ENCODE measurements around the gene SDK1. TPM values are rescaled to one million over a fixed set of nuclear protein-coding genes. Genes with fewer than 3 reads are reported as not detected.

The SDK1 gene
- total RNA-seq, 1 experiment from 2014 or later = 1.7 TPM

- no peak for DNase-seq (ENCODE audit: extremely low read depth, low read depth)
These were observed 968.0 kb downstream of the SDK1 start for GRCh38 chr7:4269086-4269485.

DNA sequence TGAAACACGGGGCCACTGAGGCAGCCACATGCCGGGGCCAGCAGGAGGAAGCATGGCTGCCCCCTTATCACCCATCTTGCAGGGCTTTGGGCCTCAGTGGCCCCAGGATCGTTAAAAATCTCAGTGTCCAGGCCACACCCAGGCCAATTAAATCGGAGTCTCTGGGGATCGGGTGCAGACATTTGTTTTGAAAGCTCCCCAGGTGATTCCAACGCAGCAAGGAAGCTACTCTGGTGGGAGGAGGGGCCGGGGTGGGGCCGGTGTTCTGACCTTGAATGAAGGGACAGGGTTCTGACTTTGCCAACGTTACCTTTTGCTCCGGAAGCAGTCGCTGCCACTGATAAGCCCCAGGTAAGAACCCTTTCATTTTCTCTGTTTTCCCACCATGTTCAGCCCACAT lies 968.7 kb downstream of the SDK1 start:
- no peak for DNase-seq (ENCODE audit: extremely low read depth, low read depth)

DNA sequence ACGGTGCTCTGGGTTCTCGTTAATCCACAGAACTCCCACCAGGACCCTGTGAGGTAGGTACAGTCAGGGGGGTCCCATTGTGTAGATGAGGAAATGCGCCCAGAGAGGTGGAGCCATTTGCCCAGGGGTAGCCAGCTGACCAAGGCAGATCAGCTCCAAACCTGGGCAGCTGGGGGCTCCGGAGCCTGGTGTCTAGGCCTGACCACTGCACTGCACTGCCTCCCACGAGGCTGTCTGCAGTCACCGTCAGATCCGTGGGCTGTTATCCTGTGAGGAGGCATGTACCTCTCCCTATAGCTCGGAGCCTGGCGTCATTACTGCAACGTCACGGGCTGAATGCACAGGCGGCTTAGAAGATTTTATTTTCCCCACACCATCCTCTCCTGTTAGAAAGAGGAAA lies 969.2 kb downstream of the SDK1 start:
- no peak for DNase-seq (ENCODE audit: extremely low read depth, low read depth)

DNA sequence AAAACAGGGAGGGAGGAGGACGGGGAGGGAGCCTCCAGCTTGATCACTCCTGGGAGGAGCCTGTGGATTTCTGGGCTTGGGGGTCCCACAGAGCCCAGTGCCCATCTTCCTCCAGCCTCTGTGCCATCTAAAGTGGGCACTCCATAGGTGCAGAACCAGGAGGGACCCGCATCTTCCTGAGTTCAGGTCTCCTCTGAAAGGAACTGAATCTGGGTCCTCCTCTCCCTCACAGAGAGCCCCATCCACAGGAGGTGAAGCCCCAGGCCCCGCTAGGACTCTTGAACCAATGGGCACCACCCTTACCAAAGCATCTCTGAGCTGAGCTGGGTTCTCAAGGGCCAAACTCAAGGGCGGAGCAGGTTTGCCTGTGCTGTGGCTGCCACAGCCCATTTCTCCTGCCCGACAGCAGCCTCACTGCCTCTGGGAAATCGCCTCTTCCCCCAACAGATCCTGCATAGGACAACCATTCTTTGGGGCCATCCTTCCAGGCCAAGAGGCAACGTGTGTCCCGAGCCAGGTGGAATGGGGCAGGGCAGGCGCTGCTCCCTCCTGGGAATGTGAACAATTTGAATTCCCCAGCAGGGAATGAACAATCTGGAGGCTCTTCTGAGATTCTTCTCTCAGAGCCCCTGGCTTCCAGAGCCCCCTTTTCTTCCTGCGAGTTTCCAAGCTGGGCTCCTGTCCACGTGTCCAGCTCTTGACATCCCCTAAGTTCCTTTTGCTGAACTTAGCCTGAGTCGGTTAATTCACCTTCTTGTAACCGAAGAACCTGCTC lies 970.1 kb downstream of the SDK1 start:
- DNase-seq (ENCODE audit: extremely low read depth, low read depth) = no peak

GRCh38 chr7:4271716-4272015 lies 970.6 kb downstream of the SDK1 start:
- no peak for DNase-seq (ENCODE audit: extremely low read depth, low read depth)

- DNase-seq (ENCODE audit: extremely low read depth, low read depth) = no peak
These were observed 971.1 kb downstream of the SDK1 start for GRCh38 chr7:4272141-4272540.

GRCh38 chr7:4273566-4274230 lies 972.6 kb downstream of the SDK1 start:
- DNase-seq (ENCODE audit: extremely low read depth, low read depth) = no peak

- DNase-seq (ENCODE audit: extremely low read depth, low read depth) = no peak
These were observed 973.2 kb downstream of the SDK1 start for GRCh38 chr7:4274286-4274685.

DNA sequence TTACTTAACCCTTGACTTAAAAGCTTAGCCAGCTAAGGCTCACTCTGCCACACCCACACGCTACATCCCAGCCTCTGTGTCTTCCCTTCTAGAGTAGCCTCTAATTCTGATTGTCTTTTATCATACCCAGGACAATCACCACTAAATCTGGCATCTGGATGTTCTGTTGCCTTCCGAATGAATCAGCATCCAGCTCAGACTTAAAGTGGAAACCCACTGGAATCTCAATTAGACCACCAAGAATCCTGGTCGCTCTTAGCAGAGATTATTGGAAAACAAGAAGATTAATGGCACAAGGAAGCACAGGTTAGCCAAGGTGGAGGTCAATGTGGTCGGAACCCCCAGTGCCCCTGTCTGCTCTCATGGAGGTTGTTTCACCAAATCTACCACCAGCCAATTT lies 976.9 kb downstream of the SDK1 start:
- DNase-seq (ENCODE audit: extremely low read depth, low read depth) = no peak

DNA sequence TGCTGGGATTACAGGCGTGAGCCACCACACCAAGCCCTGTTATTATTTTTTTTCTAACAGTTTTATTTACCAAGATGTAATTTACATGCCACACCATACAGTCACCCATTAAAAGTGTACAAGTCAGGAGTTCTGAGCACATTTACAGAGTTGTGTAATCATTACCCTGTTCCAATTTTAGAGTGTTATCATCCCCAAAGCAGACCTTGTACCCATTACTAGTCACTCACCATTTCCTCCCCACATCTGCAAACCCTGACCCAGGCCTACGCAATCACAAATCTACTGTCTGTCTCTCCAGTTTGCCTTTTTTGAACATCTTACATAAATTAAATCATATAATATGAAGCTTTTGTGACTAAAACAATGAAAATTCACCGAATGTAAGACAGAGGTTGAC lies 978.2 kb downstream of the SDK1 start:
- DNase-seq (ENCODE audit: extremely low read depth, low read depth) = no peak

- no peak for DNase-seq (ENCODE audit: extremely low read depth, low read depth)
These were observed 980.4 kb downstream of the SDK1 start for GRCh38 chr7:4281231-4281993.

GRCh38 chr7:4282434-4283223 lies 981.6 kb downstream of the SDK1 start:
- DNase-seq (ENCODE audit: extremely low read depth, low read depth) = peak; percentile 3

GRCh38 chr7:4286351-4286750 lies 985.3 kb downstream of the SDK1 start:
- no peak for DNase-seq (ENCODE audit: extremely low read depth, low read depth)

- DNase-seq (ENCODE audit: extremely low read depth, low read depth) = no peak
These were observed 987.8 kb downstream of the SDK1 start for GRCh38 chr7:4288791-4289394.

GRCh38 chr7:4297165-4297917 lies 996.3 kb downstream of the SDK1 start:
- DNase-seq (ENCODE audit: extremely low read depth, low read depth) = no peak

GRCh38 chr7:4297918-4298219 lies 996.8 kb downstream of the SDK1 start:
- DNase-seq (ENCODE audit: extremely low read depth, low read depth) = no peak

- no peak for DNase-seq (ENCODE audit: extremely low read depth, low read depth)
These were observed 998.4 kb downstream of the SDK1 start for GRCh38 chr7:4299431-4299830.

DNA sequence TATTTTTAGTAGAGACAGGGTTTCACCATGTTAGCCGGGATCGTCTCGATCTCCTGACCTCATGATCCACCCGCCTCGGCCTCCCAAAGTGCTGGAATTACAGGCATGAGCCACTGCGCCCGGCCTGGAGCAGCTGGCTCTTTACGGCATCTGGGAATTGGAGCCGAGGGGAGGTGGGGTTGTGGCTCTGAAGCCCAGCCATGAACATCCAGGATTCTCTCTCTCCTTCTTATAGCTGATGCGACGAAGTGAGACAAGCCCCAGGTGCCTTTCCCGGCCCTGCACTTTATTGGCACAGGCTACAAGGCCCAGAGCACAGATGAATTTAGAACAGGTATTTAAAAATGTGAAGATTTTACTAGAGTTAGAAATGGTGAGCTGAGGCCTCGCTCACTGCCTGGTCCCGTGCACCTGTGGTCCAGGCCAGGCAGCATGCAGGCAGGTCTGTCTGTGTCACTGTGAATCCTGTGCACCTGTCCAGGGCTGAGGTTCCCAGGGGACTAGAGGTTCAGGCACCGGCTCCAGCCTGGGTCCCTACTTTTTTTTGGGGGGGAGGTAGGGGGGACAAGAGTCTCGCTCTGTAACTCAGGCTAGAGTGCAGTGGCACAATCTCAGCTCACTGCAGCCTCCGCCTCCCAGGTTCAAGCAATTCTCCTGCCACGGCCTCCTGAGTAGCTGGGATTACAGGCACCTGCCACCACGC lies 1001.3 kb downstream of the SDK1 start:
- no peak for DNase-seq (ENCODE audit: extremely low read depth, low read depth)

All from NCI-H460 (cell line).